ENCODE results near the gene ABCC6.

DNA sequence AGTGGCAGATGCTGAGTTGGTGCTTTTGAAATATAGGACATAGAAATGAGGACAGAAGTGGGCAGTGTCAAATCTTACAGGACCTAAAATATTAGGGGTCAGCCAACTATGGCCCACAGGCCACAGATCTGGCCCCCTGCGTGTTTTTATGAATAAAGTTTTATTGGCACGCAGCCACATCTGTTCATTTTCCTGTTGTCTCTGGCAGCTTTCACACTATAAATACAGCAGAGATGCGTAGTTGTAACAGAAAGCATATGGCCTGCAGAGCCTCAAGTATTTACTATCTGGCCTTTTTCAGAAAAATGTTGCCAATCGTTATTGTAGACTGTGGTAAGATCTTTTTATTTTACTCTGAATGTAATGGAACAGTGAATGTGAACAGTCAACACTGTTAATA is 82.8 kb downstream of the ABCC6 start:
- TF ChIP-seq ZNF23 (tag by site-specific recombination; IDR thresholded peaks at IDR 0.05; ENCODE audit: borderline replicate concordance) (no peak), ZNF175 (tag by site-specific recombination; IDR thresholded peaks at IDR 0.05) (no peak)
- TF ChIP-seq, protein P1, sequence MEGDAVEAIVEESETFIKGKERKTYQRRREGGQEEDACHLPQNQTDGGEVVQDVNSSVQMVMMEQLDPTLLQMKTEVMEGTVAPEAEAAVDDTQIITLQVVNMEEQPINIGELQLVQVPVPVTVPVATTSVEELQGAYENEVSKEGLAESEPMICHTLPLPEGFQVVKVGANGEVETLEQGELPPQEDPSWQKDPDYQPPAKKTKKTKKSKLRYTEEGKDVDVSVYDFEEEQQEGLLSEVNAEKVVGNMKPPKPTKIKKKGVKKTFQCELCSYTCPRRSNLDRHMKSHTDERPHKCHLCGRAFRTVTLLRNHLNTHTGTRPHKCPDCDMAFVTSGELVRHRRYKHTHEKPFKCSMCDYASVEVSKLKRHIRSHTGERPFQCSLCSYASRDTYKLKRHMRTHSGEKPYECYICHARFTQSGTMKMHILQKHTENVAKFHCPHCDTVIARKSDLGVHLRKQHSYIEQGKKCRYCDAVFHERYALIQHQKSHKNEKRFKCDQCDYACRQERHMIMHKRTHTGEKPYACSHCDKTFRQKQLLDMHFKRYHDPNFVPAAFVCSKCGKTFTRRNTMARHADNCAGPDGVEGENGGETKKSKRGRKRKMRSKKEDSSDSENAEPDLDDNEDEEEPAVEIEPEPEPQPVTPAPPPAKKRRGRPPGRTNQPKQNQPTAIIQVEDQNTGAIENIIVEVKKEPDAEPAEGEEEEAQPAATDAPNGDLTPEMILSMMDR (tag by site-specific recombination; IDR thresholded peaks at IDR 0.05): no peak
